Measurements from ENCODE around the gene SMCHD1.

DNA sequence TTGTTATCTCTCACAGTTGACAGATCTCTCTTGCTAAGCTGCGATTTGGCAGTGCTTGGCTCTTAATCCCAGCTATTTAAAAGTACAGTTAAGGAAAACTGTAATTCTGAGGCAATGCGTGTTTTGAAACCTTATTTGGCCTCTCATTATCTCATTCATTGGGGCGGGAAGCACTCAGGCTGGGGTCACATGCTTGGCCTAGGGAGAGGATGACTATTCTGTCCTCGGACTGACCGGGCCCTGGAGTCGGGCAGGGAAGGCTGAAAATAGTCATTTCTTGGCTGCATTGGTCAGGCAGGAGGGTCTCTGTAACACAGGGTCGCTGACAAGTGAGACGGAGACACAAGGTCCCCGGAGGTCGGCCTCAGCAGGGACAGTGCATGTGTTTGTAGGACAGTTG lies 171.1 kb downstream of the SMCHD1 start:
- TF ChIP-seq FOXA1 (IDR thresholded peaks at IDR 0.05), result no peak
- TF ChIP-seq BHLHE40 (IDR thresholded peaks at IDR 0.05; ENCODE audit: borderline replicate concordance), result no peak
- no peak for TF ChIP-seq ARNT (IDR thresholded peaks at IDR 0.05)
- TF ChIP-seq ELF4 (IDR thresholded peaks at IDR 0.05), result no peak
- no peak for TF ChIP-seq FOXM1 (IDR thresholded peaks at IDR 0.05; ENCODE audit: borderline replicate concordance)
- TF ChIP-seq L3MBTL2 (conservative IDR thresholded peaks at IDR 0.05), result no peak
- no peak for TF ChIP-seq TARDBP (IDR thresholded peaks at IDR 0.05)
- no peak for TF ChIP-seq FOXK2 (IDR thresholded peaks at IDR 0.05)
- TF ChIP-seq NFRKB (IDR thresholded peaks at IDR 0.05), result no peak
- no peak for TF ChIP-seq SUZ12 (IDR thresholded peaks at IDR 0.05)
- no peak for TF ChIP-seq ZNF384 (IDR thresholded peaks at IDR 0.05)

Measured in HEK293T (cell line).